ENCODE measurements around the gene C10orf71.

The C10orf71 gene

GRCh38 chr10:49314806-49315205, 15.8 kb downstream of the C10orf71 start:
- DNase-seq (ENCODE audit: low spot score) = no peak

DNA sequence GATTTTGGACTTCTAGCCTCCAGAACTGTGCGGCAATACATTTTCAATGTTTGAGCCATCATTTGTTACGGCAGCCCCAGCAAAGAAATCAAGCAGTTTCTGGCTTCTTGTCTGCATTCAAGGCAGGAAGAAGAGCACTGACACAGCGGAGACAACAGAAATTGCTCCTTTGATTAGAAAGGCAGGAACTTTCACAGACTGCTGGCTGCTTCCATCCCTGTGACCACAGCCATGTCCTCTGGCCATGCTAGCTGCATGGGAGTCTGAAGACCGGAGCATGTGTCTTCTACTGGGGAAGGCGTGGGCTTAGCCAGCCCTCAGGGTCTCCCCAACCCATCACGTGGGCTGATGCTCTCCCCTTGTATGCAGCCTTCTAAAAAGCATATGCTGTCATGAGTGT, 19.1 kb downstream of the C10orf71 start:
- DNase-seq (ENCODE audit: low spot score) = no peak

DNA sequence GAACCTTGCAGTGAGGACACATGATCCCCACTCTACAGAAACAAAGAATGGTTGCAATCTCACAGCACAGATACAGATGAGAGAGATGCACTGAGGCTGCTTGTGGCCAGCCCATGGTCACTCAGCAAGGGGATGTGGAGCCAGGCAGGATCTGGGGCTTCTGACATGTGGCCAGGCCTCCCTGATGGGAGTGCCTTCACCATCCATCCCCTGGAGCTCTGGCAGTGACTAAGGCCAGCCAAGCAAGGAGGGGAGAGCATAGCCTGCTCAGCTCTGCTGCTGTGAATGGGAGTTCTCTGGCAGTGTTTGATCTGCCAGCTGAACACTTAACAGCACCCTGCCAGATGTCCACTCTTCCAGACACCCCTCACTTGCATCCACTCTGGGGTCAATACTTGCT, 19.8 kb downstream of the C10orf71 start:
- no peak for DNase-seq (ENCODE audit: low spot score)

- DNase-seq (ENCODE audit: low spot score) = no peak
Observed at GRCh38 chr10:49319206-49319605, 20.2 kb downstream of the C10orf71 start.

DNA sequence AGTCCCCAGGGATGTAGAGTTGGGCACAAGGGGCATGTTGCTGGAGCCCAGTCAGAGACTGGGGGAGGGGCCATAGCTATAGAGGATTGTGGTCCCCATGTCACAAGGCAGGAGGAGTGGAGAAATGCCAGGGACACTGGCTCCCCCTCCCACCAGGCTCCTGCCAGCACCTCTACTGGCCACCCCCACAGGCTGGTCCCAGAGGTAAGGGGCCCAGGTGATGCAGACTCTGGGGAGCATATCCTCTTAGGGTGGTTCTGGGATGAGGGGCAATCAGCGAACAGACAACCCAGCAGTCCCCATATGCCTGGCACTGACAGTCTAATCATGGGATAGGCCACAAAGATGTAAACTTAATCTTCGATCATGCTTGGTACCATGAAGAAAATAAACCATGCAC, 21.2 kb downstream of the C10orf71 start:
- DNase-seq (ENCODE audit: low spot score) = no peak

DNA sequence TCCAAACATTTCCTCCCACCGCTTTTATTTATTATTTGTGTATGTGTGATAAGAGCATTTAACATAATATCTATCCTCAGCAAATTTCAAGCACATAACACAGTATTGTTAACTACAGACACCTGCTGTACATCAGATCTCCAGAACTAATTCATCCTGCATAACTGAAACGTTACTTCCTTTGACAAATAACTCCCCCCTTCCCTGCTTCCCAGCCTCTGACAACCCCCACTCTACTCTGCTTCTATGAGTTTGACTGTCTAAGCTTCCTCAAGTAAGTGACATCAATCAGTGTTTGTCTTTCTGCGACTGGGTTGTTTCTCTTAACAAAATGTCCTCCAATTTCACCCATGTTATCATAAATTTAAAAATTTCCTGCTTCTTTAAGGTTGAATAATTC, 22.1 kb downstream of the C10orf71 start:
- DNase-seq (ENCODE audit: low spot score) = no peak

DNA sequence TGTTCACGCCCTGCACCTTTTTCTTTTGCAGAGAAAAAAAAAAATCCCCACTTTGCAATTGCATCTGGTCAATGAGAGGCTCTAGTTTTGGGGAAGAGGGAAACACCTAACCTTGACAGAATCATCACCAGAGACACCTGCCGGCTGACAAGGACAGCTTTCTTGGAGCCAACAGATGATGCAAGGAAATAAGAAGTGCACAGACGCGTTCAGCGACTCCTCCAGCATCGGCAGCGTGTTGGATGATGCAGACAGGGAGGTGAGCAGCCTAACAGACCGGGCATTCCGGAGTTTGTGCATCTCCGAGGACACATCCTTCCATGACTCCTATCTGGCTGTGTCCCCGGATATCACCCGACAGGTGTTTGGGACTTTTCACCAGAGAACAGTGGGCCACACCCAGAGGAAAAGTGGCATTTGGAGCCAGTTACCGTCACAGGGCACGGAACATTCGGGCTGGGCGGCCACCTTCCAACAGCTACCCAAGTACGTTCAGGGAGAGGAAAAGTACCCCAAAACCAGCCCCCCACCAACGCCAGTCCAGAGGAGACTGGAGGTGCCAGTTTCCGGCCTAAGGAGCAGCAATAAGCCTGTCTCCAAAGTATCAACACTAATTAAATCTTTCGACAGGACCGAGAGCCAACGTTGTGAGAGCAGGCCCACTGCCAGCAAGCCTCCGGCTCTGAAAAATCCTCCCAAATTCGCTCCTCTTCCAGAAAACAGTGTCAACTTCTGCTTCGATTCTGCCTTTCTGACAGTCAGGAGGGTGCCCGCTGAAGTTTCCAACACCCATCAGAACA, 23.6 kb downstream of the C10orf71 start:
- no peak for DNase-seq (ENCODE audit: low spot score)

DNA sequence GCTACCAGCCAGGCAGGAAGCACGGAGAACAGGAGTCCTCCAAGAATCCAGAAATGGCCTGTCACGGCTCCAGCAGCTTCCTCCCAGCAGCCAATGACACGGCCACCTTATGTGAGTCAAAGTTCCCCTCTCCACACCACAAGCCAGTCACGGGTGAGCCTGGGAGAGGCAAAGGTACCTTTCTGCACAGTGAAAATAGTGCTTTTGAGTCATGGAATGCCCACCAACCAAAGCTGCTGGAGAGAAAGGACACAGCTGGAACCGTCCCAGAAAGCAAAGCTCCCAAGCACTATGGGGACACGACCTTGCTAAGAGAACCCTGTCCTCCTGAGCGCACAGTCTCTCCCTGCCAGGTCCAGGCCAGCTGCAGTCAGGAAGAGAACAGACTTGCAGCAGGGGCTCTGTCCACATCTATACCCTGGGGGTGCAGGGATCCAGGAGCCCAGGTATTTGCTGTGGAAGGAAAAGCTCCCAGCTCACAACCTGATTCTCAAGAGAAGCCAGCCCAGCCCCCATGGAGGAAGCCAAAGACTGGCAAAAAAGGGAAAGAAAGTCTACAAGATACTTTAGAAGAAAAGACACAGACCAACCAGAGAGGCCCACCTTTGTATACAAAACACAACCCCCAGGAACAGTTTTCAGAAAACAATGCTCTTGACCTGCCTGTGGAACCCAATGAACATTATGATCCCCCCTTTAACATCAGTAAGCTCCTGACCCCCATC, 24.4 kb downstream of the C10orf71 start:
- DNase-seq (ENCODE audit: low spot score) = no peak

- DNase-seq (ENCODE audit: low spot score) = no peak
Observed at GRCh38 chr10:49323896-49324270, 24.9 kb downstream of the C10orf71 start.

GRCh38 chr10:49324711-49325110, 25.7 kb downstream of the C10orf71 start:
- DNase-seq (ENCODE audit: low spot score) = peak; percentile 2

GRCh38 chr10:49325131-49325915, 26.4 kb downstream of the C10orf71 start:
- DNase-seq (ENCODE audit: low spot score) = no peak

DNA sequence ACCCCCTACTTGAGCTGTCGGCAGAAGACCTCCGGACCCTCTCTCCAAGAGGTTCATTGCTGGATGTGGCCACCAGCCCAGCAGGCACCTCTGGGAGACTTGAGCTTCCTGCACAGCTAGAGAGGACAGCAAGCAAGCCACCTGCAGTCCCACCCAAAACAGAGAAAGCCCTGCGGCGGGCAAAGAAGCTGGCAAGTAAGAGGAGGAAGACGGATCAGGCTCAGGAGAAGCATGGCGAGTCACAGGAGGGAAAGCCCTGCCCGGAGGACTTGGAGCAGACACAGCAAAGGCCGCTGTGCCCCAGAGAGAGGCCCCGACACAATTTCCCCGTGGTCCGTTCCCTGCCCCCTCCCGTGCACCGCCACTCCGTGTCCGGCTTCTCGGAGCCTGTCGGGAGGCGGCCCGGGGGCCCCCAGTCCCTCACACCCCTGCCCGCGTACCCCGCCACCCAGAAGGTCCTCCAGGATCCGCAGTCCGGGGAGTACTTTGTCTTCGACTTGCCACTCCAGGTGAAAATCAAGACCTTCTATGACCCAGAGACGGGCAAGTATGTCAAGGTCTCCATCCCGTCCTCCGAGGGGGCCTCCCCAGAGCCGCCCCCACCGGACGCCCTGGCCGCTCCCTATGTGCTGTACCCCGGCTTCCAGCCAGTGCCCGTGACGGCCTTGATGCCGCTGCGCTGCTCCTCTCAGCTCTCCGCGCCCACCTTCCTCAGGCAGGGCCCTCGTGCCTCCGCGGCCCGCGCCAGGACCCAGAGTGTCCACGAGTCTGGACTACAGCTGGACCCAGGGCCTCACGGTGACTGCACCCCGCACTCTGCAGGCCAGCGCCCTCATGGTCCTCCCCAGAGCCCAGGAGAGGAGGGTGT, 27.2 kb downstream of the C10orf71 start:
- DNase-seq (ENCODE audit: low spot score) = no peak

GRCh38 chr10:49327036-49327813, 28.3 kb downstream of the C10orf71 start:
- no peak for DNase-seq (ENCODE audit: low spot score)

- DNase-seq (ENCODE audit: low spot score) = no peak
Observed at GRCh38 chr10:49328401-49329145, 29.6 kb downstream of the C10orf71 start.

DNA sequence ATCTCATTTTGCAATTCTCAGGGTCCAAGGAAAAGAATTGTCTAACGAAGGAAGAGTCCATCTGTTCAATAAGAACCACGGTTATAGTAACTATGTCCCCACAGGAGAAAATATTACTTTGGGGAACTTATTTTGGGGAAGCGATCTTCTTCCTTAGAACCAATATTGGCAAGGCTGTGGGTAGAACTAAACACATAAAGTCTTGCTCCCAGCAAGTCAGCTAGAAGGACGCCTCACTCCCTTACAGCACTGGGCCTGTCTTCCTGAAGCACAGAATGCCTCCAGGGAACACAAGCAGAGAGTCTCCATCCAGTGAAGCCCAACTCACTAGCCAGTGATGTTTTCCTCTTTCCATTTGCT, 30.2 kb downstream of the C10orf71 start:
- DNase-seq (ENCODE audit: low spot score) = no peak

DNA sequence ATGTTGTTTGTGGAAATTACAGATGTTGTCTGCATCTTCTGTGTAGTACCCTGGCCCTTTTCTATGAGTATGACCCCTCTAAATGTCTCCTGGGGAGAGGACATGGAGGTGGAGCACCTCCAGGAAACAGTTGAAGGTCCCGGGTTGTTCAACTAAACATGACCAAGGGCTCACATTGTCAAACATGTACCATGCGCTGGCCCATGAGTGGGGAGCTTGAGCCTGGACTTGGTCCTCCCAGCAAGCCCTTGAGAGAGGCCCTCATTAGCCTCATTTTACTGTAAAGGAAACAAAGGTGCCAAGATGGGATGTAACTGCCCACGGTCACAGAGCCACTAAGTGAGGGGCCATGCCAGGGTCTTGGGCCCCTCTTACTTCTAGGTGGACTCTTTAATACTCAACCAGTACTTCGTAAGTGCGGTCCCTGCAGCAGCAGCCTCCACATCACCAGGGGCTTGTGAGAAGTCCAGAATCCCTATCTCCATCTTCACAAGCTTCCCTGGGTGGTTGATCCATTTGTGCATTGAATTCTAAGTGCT, 31.2 kb downstream of the C10orf71 start:
- DNase-seq (ENCODE audit: low spot score) = no peak

- no peak for DNase-seq (ENCODE audit: low spot score)
Observed at GRCh38 chr10:49331431-49331830, 32.5 kb downstream of the C10orf71 start.

DNA sequence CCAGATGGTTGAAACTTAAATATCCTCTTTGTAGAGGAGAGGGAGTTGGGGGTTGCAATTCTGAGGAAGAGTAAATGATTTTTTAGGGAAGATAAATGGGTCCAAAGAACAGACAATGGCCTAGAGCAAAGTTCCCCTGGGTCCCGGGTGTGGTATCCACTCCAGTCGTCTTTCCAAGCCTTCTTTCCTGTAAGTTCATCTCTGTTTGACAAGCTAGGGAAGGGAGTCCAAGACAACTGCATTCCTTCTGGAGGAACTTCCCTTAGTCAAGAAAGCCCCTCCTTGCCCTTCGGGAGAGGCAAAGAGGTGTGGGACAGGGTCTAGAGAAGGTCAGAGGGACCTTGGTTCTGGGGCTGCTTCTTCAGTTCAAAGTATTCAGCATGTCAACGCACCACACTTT, 33.4 kb downstream of the C10orf71 start:
- DNase-seq (ENCODE audit: low spot score) = no peak

- no peak for DNase-seq (ENCODE audit: low spot score)
Observed at GRCh38 chr10:49332768-49333167, 33.8 kb downstream of the C10orf71 start.

- DNase-seq (ENCODE audit: low spot score) = no peak
Observed at GRCh38 chr10:49333192-49333591, 34.2 kb downstream of the C10orf71 start.

All from SW480 (cell line).